Endothelial cell of umbilical vein (primary cell): ENCODE measurements around the gene OR8G1. TPM values are rescaled to one million over a fixed set of nuclear protein-coding genes. Genes with fewer than 3 reads are reported as not detected.

Source experiments
- BruUV-seq: library from RNA; stranded (reverse); fragments of 400-500 nt; replicated peaks from 2 replicates; lab custom pipeline; 2021; lab: Mats Ljungman, UMichigan
- CTCF ChIA-PET: fragments of 300-600, 350-600 bp; sonication (Branson Sonifier 250); formaldehyde crosslinking; loops from one replicate; lab custom pipeline; 2021; ENCODE audit warnings: antibody characterized with exemption, inconsistent platforms; lab: Charles Lee
- POLR2A ChIA-PET: fragments of 300-600, 350-600 bp; sonication (Branson Sonifier 250); formaldehyde crosslinking; loops from one replicate; lab custom pipeline; 2021; ENCODE audit warnings: antibody characterized with exemption, inconsistent platforms; lab: Charles Lee
- DNase-seq: peaks from one replicate; pipeline ENCODE4 v3.0.0-alpha.2; 2011; ENCODE audit warnings: low read depth, low spot score
- FAIRE-seq: peaks from 2 replicates; lab custom pipeline; 2011; peaks lifted over from hg19 to GRCh38; lab: Jason Lieb, UNC
- H2AFZ ChIP-seq: 2 replicates; pipeline ENCODE4 v1.6.0; 2012; ENCODE audit warnings: low read depth, low read length, control low read depth, inconsistent platforms
- H3K27ac ChIP-seq: 2 replicates; pipeline ENCODE4 v1.5.1; 2011; ENCODE audit warnings: low read depth, mild to moderate bottlenecking, control low read depth, low read length, moderate library complexity; ENCODE audit not compliant: insufficient read depth
- H3K27me3 ChIP-seq, 2 experiments: 2 replicates each; pipeline versions ENCODE4 v1.6.0 to v1.6.1; 2011; ENCODE audit warnings: low read length in 2 of 2, mixed read lengths in 1 of 2; ENCODE audit not compliant: control insufficient read depth in 2 of 2, insufficient read depth in 2 of 2
- H3K36me3 ChIP-seq, 2 experiments: 2 replicates in 1 of 2; 3 replicates in 1 of 2; pipeline ENCODE4 v1.5.1; 2011; ENCODE audit warnings: low read length in 2 of 2, mild to moderate bottlenecking in 1 of 2, moderate library complexity in 1 of 2; ENCODE audit not compliant: control insufficient read depth in 2 of 2, insufficient read depth in 2 of 2; ENCODE audit errors: extremely low read depth in 1 of 2
- H3K4me1 ChIP-seq: 3 replicates; pipeline ENCODE4 v1.5.1; 2011; ENCODE audit warnings: mild to moderate bottlenecking, low read length; ENCODE audit not compliant: control insufficient read depth, insufficient read depth; ENCODE audit errors: extremely low read depth
- H3K4me2 ChIP-seq: 2 replicates; pipeline ENCODE4 v1.6.1; 2011; ENCODE audit warnings: low read length, control low read depth, mixed read lengths; ENCODE audit not compliant: insufficient read depth
- H3K4me3 ChIP-seq, 3 experiments: fragments of 200-600 bp in 1 of 3; sonication (generic), shearing (Covaris generic) in 1 of 3; replicated peaks in 1 of 3; 2 replicates each; pipeline ENCODE4 v1.5.1; 2011 to 2016; ENCODE audit warnings: control low read depth in 3 of 3, low read length in 3 of 3, mild to moderate bottlenecking in 2 of 3, inconsistent platforms in 1 of 3, low read depth in 1 of 3, moderate library complexity in 1 of 3; ENCODE audit not compliant: insufficient read depth in 1 of 3
- H3K79me2 ChIP-seq: 2 replicates; pipeline ENCODE4 v1.6.0; 2012; ENCODE audit warnings: low read length, inconsistent platforms; ENCODE audit not compliant: control insufficient read depth, insufficient read depth
- H3K9ac ChIP-seq: replicated peaks from 2 replicates; pipeline ENCODE3; 2011; ENCODE audit warnings: low read length, control low read depth; ENCODE audit not compliant: insufficient read depth; ENCODE audit errors: extremely low read depth
- H3K9me1 ChIP-seq: replicated peaks from 3 replicates; pipeline ENCODE4 v1.6.0; 2011; ENCODE audit warnings: mild to moderate bottlenecking, low read length; ENCODE audit not compliant: control insufficient read depth, insufficient read depth; ENCODE audit errors: extremely low read depth
- H3K9me3 ChIP-seq: replicated peaks from 2 replicates; pipeline ENCODE4 v1.5.1; 2012; ENCODE audit warnings: low read length, inconsistent platforms; ENCODE audit not compliant: control insufficient read depth, insufficient read depth
- H4K20me1 ChIP-seq: replicated peaks from 2 replicates; pipeline ENCODE3; 2011; ENCODE audit warnings: mild to moderate bottlenecking, low read length; ENCODE audit not compliant: control insufficient read depth, insufficient read depth; ENCODE audit errors: extremely low read depth
- CTCF ChIP-seq, 2 donors: IDR thresholded peaks; 1 replicate in 1 of 2; 2 replicates in 1 of 2; pipeline ENCODE4 v1.5.1; 2011; ENCODE audit warnings: low read length in 2 of 2, mild to moderate bottlenecking in 2 of 2, moderate library complexity in 2 of 2, control low read depth in 1 of 2, inconsistent platforms in 1 of 2, low read depth in 1 of 2; ENCODE audit not compliant: insufficient read depth in 1 of 2; ENCODE audit errors: extremely low read depth in 1 of 2
- EZH2 ChIP-seq: IDR thresholded peaks from 2 replicates; pipeline ENCODE4 v1.6.1; 2012; ENCODE audit warnings: borderline replicate concordance, low read depth, mild to moderate bottlenecking, moderate library complexity, low read length, inconsistent platforms; ENCODE audit not compliant: severe bottlenecking
- FOS ChIP-seq: IDR thresholded peaks from 2 replicates; pipeline ENCODE4 v1.6.1; 2011; ENCODE audit warnings: mild to moderate bottlenecking, low read length, moderate library complexity, borderline replicate concordance; ENCODE audit not compliant: insufficient read depth
- GATA2 ChIP-seq: IDR thresholded peaks from 2 replicates; pipeline ENCODE4 v1.7.0; 2011; ENCODE audit warnings: low read depth, mild to moderate bottlenecking, moderate library complexity, mixed read lengths, low read length; ENCODE audit not compliant: insufficient read length, insufficient read depth
- JUN ChIP-seq: IDR thresholded peaks from 2 replicates; pipeline ENCODE4 v1.6.1; 2011; ENCODE audit warnings: borderline replicate concordance, low read depth; ENCODE audit not compliant: insufficient read length, insufficient read depth
- MAX ChIP-seq: IDR thresholded peaks from 2 replicates; pipeline ENCODE4 v1.6.1; 2011; ENCODE audit not compliant: insufficient read depth, insufficient read length
- MYC ChIP-seq: IDR thresholded peaks from one replicate; pipeline ENCODE4 v1.6.1; 2011; ENCODE audit warnings: mild to moderate bottlenecking, low read depth, low read length
- POLR2A ChIP-seq: IDR thresholded peaks from 2 replicates; pipeline ENCODE4 v1.6.1; 2012; ENCODE audit warnings: low read depth, mild to moderate bottlenecking, control low read depth, low read length
- POLR2AphosphoS5 ChIP-seq: IDR thresholded peaks from 2 replicates; pipeline ENCODE4 v1.6.1; 2012; ENCODE audit warnings: low read depth, mild to moderate bottlenecking, control low read depth, low read length, moderate library complexity; ENCODE audit not compliant: insufficient read depth
- dilution Hi-C: fragments of 300-500 bp; cut with MboI; formaldehyde crosslinking; loops from one replicate; pipeline ENCODE4 v1.15.0; 2019; ENCODE audit warnings: low sequenced_read_pairs; ENCODE audit not compliant: extremely low pct_ligation_motif_present
- intact Hi-C: fragments of 100-400 bp; cut with micrococcal nuclease; formaldehyde crosslinking; loops from one replicate; pipeline ENCODE4 v1.10.0; 2022
- polyA plus RNA-seq, 4 experiments: library from polyadenylated mRNA; depleted of rRNA in 3 of 4; stranded (reverse) in 3 of 4; unstranded in 1 of 4; fragments of >200 nt; gene quantifications; 2 replicates each; pipeline versions ENCODE4 v1.2.1 to v1.2.3, GENCODE V29; 2011 to 2012; ENCODE audit warnings: missing spikeins in 1 of 4
- total RNA-seq: library from RNA; stranded (reverse); gene quantifications from 2 replicates; pipeline ENCODE4 v1.2.3, GENCODE V29; 2021

The OR8G1 gene
- total and polyA plus RNA-seq, 2 donors (not counting 3 experiments of a cell fraction or from before 2014, with no cell fraction given), result not detected

- peak; percentile 73 for DNase-seq
- intact Hi-C loops (loop anchor here (1.0 kb wide), 1 partner anchor 9 kb away; no protein-coding TSS in a partner anchor), dilution Hi-C loops (no loop called here)
- ChIA-PET POLR2A (no interaction called here), CTCF (no interaction called here)
- Histone ChIP-seq H3K4me3 (no peak overlapping the region), H4K20me1 (no peaks in the 10 kb centered on the region), H3K9ac (peak overlapping the region; percentile 14), H3K36me3 (no peaks in the 10 kb centered on the region), H2AFZ (no peak overlapping the region), H3K9me3 (no peaks in the 10 kb centered on the region), H3K79me2 (no peaks in the 10 kb centered on the region), H3K27ac (peak overlapping the region; percentile 55), H3K27me3 (peaks cover 0 to 2% of the 10 kb centered on the region in 2 experiments), H3K4me1 (peaks cover 10% of the 10 kb centered on the region), H3K4me2 (no peak overlapping the region), H3K9me1 (no peaks in the 10 kb centered on the region)
- TF ChIP-seq FOS (peak; percentile 15), POLR2AphosphoS5 (no peak), JUN (peak; percentile 19), MAX (no peak), EZH2 (no peak), POLR2A (peak; percentile 38), GATA2 (peak; percentile 83)
- FAIRE-seq, result peak; percentile 60
- BruUV-seq, result no TSS peak
Observed at GRCh38 chr11:124285610-124286344, 44.9 kb downstream of the OR8G1 start.

GRCh38 chr11:124294687-124295086 lies 53.8 kb downstream of the OR8G1 start:
- no TSS peak for BruUV-seq
- no peak overlapping the region for H3K9ac ChIP-seq
- CTCF ChIA-PET, result no interaction called here
- TF ChIP-seq GATA2 (no peak), MAX (no peak), CTCF (IDR thresholded peaks at IDR 0.05; ENCODE audit: extremely low read depth in 1 of 2, insufficient read depth in 1 of 2, low read depth in 1 of 2, low read length in 2 of 2) (no peak), POLR2AphosphoS5 (no peak), JUN (no peak), EZH2 (no peak), POLR2A (no peak), FOS (no peak), MYC (no peak)
- no peaks in the 10 kb centered on the region for H3K79me2 ChIP-seq
- H3K4me1 ChIP-seq, result no peaks in the 10 kb centered on the region
- H3K4me3 ChIP-seq, result no peak overlapping the region
- no peak overlapping the region for H3K4me2 ChIP-seq
- H2AFZ ChIP-seq, result no peak overlapping the region
- FAIRE-seq (no peak), DNase-seq (no peak)
- POLR2A ChIA-PET, result no interaction called here
- peaks cover 0 to 2% of the 10 kb centered on the region in 2 experiments for H3K27me3 ChIP-seq
- H3K9me3 ChIP-seq, result no peaks in the 10 kb centered on the region
- no peaks in the 10 kb centered on the region for H4K20me1 ChIP-seq
- H3K9me1 ChIP-seq, result no peaks in the 10 kb centered on the region
- dilution Hi-C loops, result no loop called here
- no peaks in the 10 kb centered on the region for H3K36me3 ChIP-seq
- H3K27ac ChIP-seq, result no peak overlapping the region
- intact Hi-C loops, result no loop called here
